NT2/D1 (cell line): Measurements from ENCODE around the gene SLC7A14.

ENCODE experiments used
- SUZ12 ChIP-seq: IDR thresholded peaks from 2 replicates; pipeline ENCODE4 v1.6.1; 2011; ENCODE audit not compliant: insufficient read length, insufficient read depth; ENCODE audit errors: extremely low read depth
- ZNF274 ChIP-seq: IDR thresholded peaks from 2 replicates; pipeline ENCODE4 v1.6.1; 2011; ENCODE audit warnings: mild to moderate bottlenecking, low read depth, low read length

GRCh38 chr3:170458285-170458684 lies 127.6 kb downstream of the SLC7A14 start:
- TF ChIP-seq ZNF274 = no peak
- no peak for TF ChIP-seq SUZ12
